A673 (cell line): ENCODE results near the gene SAP130. TPM values are rescaled to one million over a fixed set of nuclear protein-coding genes. Genes with fewer than 3 reads are reported as not detected.

Experiments
- BruUV-seq: library from RNA; stranded (reverse); fragments of 400-500 nt; replicated peaks from 2 replicates; lab custom pipeline; 2021; lab: Mats Ljungman, UMichigan
- CTCF ChIA-PET: fragments of 300-600 bp; sonication (Branson Sonifier 250); formaldehyde crosslinking; loops from one replicate; lab custom pipeline; 2022; ENCODE audit warnings: antibody characterized with exemption; lab: Charles Lee
- POLR2A ChIA-PET: fragments of 300-600 bp; sonication (Branson Sonifier 250); formaldehyde crosslinking; loops from one replicate; lab custom pipeline; 2022; ENCODE audit warnings: antibody characterized with exemption; ENCODE audit not compliant: low non-redundant PET; lab: Charles Lee
- DNase-seq: peaks from one replicate; pipeline ENCODE4 v3.0.0-alpha.2; 2015; ENCODE audit warnings: low spot score
- H3K27ac ChIP-seq: fragments of 200-600 bp; sonication (generic); 2 replicates; pipeline ENCODE4 v1.5.1; 2016; ENCODE audit warnings: mixed run types, low read depth, mild to moderate bottlenecking, mixed read lengths, antibody characterized with exemption, low read length; ENCODE audit not compliant: poor library complexity, severe bottlenecking
- H3K27me3 ChIP-seq: fragments of 200-600 bp; sonication (generic); replicated peaks from 2 replicates; pipeline ENCODE4 v1.6.1; 2017; ENCODE audit warnings: mixed run types, low read depth, mild to moderate bottlenecking, mixed read lengths, antibody characterized with exemption, low read length; ENCODE audit not compliant: insufficient read depth, poor library complexity
- H3K36me3 ChIP-seq: fragments of 200-600 bp; sonication (generic); 2 replicates; pipeline ENCODE4 v1.6.1; 2016; ENCODE audit warnings: mixed run types, mild to moderate bottlenecking, mixed read lengths, antibody characterized with exemption, low read length; ENCODE audit not compliant: insufficient read depth, poor library complexity, severe bottlenecking
- H3K4me1 ChIP-seq: fragments of 200-600 bp; sonication (generic); 2 replicates; pipeline ENCODE4 v1.6.1; 2017; ENCODE audit warnings: mixed run types, mild to moderate bottlenecking, mixed read lengths, antibody characterized with exemption, low read length; ENCODE audit not compliant: insufficient read depth, poor library complexity, severe bottlenecking
- H3K4me3 ChIP-seq: fragments of 200-600 bp; sonication (generic); 2 replicates; pipeline ENCODE4 v1.5.1; 2016; ENCODE audit warnings: low read depth, mixed run types, mild to moderate bottlenecking, mixed read lengths, low read length; ENCODE audit not compliant: poor library complexity, severe bottlenecking
- H3K9me3 ChIP-seq: fragments of 200-600 bp; sonication (generic); 2 replicates; pipeline ENCODE4 v1.6.1; 2016; ENCODE audit warnings: mixed run types, low read depth, mild to moderate bottlenecking, mixed read lengths, antibody characterized with exemption, low read length; ENCODE audit not compliant: poor library complexity, severe bottlenecking
- EZH2 ChIP-seq: fragments of 200-600 bp; sonication (generic); IDR thresholded peaks from 2 replicates; pipeline ENCODE4 v1.6.1; 2017; ENCODE audit warnings: borderline replicate concordance, low read depth, mild to moderate bottlenecking, mixed read lengths, antibody characterized with exemption, low read length; ENCODE audit not compliant: poor library complexity, severe bottlenecking
- intact Hi-C: fragments of 100-400 bp; cut with micrococcal nuclease; formaldehyde crosslinking; loops from one replicate; pipeline ENCODE4 v1.10.0; 2022; ENCODE audit not compliant: unreplicated experiment
- total RNA-seq: library from RNA; stranded (reverse); gene quantifications from 2 replicates; pipeline ENCODE4 v1.2.3, GENCODE V29; 2021
- TF ChIP-seq, protein P1 (sequence below): fragments of 300-800, 200-600 bp; sonication (generic); conservative IDR thresholded peaks from 2 replicates; pipeline ENCODE4 v1.5.1; 2017; ENCODE audit warnings: low read depth, mild to moderate bottlenecking, antibody characterized with exemption, low read length, moderate library complexity, mixed read lengths

The SAP130 gene
- total RNA-seq, 1 experiment from 2014 or later = 40.4 TPM

DNA sequence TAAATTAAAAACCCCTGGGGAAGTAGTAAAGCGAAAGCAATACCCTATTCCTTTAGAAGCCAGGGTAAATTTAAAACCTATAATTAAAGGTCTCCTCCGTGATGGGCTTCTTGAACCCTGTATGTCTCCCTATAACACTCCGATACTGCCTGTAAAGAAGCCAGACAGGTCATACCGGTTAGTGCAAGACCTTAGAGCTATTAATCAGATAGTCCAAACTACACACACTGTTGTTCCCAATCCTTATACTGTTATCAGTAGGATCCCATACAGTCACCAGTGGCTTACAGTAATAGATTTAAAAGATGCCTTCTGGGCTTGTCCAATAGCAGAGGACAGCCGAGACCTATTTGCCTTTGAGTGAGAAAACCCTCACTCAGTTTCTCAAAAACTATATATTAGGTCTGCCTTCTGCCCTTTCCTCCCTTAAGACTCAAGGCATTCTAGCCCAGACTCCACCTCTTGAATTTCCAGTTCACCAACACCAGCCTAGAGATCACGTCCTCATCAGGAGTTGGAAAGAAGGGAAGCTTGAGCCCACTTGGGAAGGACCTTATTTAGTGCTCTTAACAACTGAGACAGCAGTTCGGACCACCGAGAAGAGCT, 12.4 kb upstream of the SAP130 start:
- no peak for TF ChIP-seq EZH2
- no peaks in the 10 kb centered on the region for H3K4me1 ChIP-seq
- H3K36me3 ChIP-seq = no peaks in the 10 kb centered on the region
- no peak for DNase-seq
- intact Hi-C loops = no loop called here
- no peak overlapping the region for H3K27ac ChIP-seq
- no TSS peak for BruUV-seq
- ChIA-PET CTCF (no interaction called here), POLR2A (no interaction called here)
- no peak overlapping the region for H3K4me3 ChIP-seq
- no peaks in the 10 kb centered on the region for H3K27me3 ChIP-seq
- peaks cover 41% of the 10 kb centered on the region for H3K9me3 ChIP-seq

DNA sequence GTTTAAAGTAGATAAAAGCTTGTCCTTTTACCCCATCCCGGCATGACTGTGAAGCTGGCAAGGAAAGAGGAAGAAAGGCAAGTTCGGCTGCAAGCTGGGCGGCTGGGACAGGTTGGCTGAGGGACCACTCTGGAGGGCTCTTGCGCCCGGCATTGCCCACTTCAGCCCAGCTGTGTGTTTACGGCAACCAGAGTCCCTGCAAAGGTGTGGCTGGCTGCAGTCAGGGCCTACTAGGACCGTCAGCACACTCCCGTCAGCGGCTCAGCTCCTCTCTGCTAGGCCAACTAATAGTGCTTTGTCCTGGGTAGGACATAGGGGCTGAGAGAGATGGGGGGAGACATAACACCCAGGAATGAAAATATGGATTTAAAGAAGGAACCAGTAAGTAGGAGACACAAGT, 11.7 kb upstream of the SAP130 start:
- CTCF ChIA-PET = no interaction called here
- H3K4me1 ChIP-seq = no peaks in the 10 kb centered on the region
- H3K36me3 ChIP-seq = no peaks in the 10 kb centered on the region
- no peak overlapping the region for H3K4me3 ChIP-seq
- POLR2A ChIA-PET = no interaction called here
- no TSS peak for BruUV-seq
- no peaks in the 10 kb centered on the region for H3K27me3 ChIP-seq
- H3K9me3 ChIP-seq = peaks cover 41% of the 10 kb centered on the region
- TF ChIP-seq, protein P1, sequence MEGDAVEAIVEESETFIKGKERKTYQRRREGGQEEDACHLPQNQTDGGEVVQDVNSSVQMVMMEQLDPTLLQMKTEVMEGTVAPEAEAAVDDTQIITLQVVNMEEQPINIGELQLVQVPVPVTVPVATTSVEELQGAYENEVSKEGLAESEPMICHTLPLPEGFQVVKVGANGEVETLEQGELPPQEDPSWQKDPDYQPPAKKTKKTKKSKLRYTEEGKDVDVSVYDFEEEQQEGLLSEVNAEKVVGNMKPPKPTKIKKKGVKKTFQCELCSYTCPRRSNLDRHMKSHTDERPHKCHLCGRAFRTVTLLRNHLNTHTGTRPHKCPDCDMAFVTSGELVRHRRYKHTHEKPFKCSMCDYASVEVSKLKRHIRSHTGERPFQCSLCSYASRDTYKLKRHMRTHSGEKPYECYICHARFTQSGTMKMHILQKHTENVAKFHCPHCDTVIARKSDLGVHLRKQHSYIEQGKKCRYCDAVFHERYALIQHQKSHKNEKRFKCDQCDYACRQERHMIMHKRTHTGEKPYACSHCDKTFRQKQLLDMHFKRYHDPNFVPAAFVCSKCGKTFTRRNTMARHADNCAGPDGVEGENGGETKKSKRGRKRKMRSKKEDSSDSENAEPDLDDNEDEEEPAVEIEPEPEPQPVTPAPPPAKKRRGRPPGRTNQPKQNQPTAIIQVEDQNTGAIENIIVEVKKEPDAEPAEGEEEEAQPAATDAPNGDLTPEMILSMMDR = no peak
- TF ChIP-seq EZH2 = no peak
- intact Hi-C loops = no loop called here
- H3K27ac ChIP-seq = no peak overlapping the region
- no peak for DNase-seq

DNA sequence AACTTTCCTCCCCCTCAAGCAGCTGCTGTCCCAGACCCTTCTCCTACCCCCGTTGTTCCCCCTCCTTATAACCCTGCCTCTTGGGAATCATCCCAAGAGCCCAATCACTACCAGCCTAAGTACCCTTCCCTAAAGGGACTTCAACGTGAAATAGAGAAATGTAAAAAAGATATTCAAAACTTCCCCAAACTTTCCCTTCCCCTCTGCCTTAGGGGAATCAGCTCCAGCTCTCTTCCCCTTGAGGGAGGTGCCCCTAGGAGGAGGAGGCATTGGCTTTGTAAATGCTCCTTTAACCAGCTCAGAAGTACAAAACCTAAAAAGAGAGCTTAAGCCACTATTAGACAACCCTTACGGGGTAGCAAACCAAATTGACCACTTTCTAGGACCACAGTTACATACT, 10.6 kb upstream of the SAP130 start:
- H3K36me3 ChIP-seq = no peaks in the 10 kb centered on the region
- no peak overlapping the region for H3K27ac ChIP-seq
- H3K27me3 ChIP-seq = no peaks in the 10 kb centered on the region
- CTCF ChIA-PET = no interaction called here
- peaks cover 37% of the 10 kb centered on the region for H3K9me3 ChIP-seq
- no peak for TF ChIP-seq EZH2
- TF ChIP-seq, protein P1 = no peak
- H3K4me3 ChIP-seq = no peak overlapping the region
- intact Hi-C loops = no loop called here
- no peak for DNase-seq
- POLR2A ChIA-PET = no interaction called here
- BruUV-seq = no TSS peak
- no peaks in the 10 kb centered on the region for H3K4me1 ChIP-seq

DNA sequence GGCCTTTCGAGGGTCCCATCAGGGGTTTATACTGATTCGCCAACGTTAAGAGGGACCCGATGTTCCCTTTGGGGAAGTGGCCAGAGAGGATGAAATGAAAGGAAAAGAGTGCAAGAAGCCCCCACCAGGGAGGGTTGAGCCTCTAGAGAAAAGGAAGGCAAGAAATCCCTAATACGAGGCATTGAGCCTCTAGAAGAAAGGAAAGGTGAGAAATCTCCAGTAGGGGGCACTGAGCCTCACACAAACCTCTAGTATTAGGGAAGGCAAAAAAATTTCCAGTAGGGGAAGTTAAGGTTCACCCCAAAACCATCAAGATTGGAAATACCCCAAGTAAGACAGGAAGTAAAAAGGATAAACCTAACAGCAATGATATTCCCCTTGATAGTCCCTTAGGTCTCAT, 9.8 kb upstream of the SAP130 start:
- CTCF ChIA-PET = no interaction called here
- no peak for TF ChIP-seq EZH2
- TF ChIP-seq, protein P1 = no peak

More for the DNA sequence above, 9.8 kb upstream of the SAP130 start:
- POLR2A ChIA-PET = no interaction called here
- no TSS peak for BruUV-seq
- H3K27ac ChIP-seq = no peak overlapping the region
- intact Hi-C loops = no loop called here
- no peaks in the 10 kb centered on the region for H3K4me1 ChIP-seq
- H3K9me3 ChIP-seq = peaks cover 30% of the 10 kb centered on the region
- no peaks in the 10 kb centered on the region for H3K27me3 ChIP-seq
- no peak for DNase-seq
- no peak overlapping the region for H3K4me3 ChIP-seq
- no peaks in the 10 kb centered on the region for H3K36me3 ChIP-seq
